ENCODE measurements around the gene VTN.

VTN gene

DNA sequence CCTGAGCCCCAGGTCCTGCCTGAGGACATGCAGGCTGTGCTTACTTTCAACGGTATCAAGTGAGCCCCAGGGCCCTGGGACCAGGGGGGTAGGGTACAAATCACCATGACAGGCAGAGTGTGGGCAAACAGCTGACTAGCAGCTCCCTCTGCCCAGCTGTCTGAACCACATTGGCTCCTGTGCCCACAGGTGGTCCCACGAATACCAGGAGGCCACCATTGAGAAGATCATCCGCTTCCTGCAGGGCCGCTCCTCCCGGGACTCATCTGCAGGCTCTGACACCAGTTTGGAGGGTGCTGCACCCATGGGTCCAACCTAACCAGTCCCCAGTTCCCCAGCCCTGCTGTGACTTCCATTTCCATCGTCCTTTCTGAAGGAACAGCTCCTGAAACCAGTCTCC, 25.9 kb upstream of the VTN start:
- no peak for DNase-seq (ENCODE audit: low spot score)

DNA sequence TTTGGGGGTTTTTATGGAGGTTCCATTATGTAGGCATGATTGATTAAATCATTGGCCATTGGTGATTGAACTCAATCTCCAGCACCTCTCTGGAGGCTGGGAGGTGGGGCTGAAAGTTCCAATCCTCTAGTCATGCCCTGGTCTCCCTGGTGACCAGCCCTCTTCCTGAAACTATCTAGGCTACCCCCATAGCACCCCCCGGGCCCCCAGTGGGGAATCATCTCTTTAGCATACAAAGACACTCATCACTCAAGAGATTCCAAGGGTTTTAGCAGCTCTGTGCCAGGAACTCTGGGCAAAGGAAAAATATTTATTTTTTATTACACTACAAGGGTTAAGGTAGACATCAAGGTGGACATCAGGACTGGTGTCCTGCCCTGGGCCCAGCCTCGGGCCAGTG, 25.3 kb upstream of the VTN start:
- no peak for DNase-seq (ENCODE audit: low spot score)

DNA sequence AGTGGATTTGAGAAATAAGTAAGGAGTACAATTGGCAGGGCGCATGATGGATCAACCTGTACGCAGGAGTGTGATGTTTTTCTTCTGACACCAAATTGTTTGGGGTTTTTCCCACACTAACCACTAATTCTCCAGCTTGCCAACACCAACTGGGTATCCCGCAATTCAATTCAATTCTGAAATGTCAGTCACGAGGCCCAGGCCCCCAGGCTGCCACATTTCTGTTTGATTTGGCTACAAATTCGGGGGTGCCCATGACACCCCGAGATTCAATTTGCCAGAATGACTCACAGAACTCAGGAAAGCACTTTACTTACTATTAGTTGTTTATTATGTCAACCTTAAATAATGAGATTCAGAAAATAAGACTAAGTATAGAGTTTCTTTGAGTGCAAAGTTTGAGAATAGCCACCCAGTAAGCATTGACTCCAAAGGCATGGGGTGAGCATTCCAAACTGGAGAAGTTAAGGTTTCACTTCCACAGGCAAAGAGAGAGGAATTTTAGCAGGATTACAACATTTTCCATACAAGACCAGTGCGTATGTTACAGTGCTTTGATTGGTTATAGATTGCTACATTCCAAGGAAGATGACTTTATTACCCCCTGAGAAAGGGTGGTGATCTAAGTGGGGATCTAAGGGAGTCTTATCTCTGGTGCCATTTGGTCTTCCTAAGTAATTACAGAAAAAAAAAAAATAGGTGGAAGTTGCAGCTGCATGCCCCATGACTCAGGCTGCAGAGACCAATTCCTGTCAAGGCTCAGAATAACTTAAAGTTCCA, 24.4 kb upstream of the VTN start:
- peak; percentile 31 for DNase-seq (ENCODE audit: low spot score)

DNA sequence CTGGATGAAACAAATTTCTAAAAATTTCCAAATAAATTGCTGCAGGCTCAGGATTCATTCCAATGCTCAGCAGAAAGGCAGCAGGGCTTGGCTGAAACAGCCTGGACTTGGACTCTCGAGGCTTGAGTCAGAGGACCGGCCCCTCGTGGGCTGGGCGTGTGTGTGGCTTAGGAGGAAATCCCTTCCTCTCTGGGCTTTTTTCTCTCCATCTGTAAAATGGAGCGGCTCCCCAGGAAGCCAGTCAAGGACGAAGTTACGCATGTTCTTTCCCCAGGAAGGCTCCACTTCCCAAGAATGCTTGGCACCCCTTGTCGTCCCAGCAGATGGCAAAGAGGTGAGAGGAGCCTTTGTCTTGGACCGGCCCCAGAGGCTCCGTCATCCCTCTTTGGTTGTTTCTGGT, 22.4 kb upstream of the VTN start:
- DNase-seq (ENCODE audit: low spot score), result peak; percentile 55

DNA sequence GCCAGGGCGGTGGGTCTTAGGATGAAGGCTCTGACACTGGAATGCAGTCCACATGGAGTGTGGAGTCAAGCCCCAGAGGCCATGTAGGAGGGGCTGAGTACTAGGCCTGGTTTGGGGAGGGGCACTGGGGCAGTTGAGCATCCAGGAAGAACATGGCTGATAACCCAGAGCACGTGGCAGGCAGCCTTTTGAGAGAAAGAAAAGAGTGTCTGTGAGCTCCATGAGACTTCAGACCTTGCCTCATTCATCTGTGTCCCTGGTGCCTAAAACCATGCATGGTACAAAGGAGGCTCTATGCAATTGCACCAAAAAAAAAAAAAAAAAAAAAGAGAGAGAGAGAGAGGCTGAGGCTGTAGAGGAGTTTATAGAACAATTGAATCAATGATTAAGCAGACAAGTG, 21.3 kb upstream of the VTN start:
- no peak for DNase-seq (ENCODE audit: low spot score)

DNA sequence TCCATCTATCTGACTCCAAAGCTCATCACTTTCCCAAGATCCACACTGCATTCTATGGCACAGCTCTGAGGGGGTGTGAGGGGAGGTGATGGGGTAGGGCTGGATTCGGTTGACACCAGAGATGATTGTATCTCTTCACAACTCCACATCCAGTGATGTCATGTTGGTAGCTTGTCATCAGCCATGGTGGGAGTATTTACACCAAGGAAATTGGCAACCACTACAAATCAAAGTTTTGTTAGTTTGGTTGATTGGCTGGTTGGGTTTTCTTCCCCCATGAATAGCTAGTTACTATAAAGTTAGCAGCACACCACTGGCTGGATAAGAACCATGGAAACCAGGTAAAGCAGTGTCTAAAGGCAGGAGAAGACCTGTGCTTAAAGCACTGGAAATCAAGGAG, 20.9 kb upstream of the VTN start:
- DNase-seq (ENCODE audit: low spot score), result no peak

DNA sequence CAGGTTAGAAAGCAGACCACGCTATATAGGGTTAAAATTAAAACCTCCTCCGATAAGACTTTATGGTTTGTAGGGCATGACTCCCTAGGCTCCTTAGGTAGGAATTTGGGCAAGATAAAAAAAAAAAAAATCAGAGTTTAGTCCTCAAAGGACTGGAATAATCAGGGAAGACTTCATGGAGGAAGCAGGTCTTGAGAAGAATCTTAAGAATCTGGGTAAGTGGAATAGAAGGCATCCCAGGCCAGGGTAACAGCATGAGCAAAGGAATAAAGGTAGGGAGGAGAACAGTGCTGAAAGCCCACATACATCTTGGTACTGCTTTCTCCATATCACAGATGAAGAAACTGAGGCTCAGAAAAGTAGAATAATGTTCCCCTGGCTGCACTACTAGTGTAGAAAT, 20.5 kb upstream of the VTN start:
- no peak for DNase-seq (ENCODE audit: low spot score)

DNA sequence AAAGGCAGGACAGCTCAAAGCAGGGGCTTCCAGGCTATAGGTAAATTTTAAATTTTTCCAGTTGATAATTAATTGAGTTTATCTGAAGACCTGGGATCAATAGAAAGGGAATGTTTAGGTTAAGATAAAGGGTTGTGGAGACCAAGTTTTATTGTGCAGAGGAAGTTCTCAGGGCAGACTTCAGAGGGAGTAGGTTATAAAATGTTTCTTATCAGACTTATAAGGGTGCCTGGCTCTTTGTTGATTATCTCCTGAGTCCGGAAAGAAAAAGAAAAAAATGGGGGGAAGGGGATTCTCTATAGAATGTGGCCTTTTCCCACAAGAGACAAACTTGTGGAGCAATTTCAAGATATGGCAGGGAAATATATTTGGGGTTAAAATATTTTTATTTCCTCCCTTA, 20.0 kb upstream of the VTN start:
- DNase-seq (ENCODE audit: low spot score), result no peak

DNA sequence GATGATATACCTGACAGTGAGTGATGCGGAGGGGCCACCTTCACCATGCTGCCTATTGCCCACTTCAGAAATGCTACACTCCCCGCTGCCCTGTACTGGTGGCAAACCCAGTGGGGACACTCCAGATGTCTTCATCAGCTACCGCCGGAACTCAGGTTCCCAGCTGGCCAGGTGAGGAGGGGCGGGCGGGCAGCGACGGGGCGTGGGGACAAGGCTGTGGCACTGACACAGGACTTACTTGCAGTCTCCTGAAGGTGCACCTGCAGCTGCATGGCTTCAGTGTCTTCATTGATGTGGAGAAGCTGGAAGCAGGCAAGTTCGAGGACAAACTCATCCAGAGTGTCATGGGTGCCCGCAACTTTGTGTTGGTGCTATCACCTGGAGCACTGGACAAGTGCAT, 18.0 kb upstream of the VTN start:
- no peak for DNase-seq (ENCODE audit: low spot score)

DNA sequence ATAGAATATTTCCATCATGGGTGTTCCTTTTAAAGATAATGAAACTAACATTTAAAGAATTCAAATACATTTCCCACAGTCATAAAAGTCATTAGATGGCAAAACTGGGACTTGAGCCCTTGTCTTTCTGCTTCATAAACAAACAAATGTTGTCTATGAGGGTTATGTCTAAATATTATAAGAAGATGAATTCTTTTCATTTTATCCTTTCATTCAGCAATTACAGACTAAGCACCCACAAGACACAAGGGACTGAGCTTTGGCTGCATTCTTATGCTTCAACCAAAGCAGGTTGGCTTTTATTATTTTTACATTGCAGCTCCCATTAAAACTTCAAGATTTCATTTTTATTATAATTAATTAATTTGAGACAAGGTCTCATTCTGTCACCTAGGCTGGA, 16.3 kb upstream of the VTN start:
- no peak for DNase-seq (ENCODE audit: low spot score)

DNA sequence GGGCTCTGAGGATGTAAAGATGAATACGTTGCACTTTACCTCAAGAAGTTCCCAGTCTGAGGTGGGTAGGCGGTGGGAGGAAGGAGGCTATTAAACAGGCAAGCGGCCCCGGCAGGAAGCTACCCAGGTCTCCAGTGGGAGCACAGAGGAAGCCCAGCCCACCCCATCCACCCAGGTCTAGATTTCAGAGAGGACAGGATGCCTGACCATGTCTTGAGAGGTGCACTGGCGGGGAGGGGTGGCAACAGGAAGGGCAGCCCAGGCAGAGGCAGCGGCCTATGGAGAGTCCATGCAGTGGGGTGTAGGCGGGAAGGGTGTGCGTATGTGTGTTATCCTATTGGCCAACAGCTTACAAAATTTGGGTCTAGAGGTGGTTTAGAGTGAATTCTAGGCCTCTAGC, 15.3 kb upstream of the VTN start:
- DNase-seq (ENCODE audit: low spot score), result no peak

DNA sequence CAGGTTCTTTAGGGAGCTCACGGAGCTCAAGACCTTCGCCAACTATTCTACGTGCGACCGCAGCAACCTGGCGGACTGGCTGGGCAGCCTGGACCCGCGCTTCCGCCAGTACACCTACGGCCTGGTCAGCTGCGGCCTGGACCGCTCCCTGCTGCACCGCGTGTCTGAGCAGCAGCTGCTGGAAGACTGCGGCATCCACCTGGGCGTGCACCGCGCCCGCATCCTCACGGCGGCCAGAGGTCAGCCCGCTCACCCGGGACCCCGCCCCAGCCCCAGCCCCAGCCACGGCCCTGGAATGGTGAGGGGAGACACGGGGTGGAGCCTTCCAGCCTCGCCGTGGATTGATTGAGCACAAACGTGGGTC, 14.9 kb upstream of the VTN start:
- DNase-seq (ENCODE audit: low spot score), result no peak

DNA sequence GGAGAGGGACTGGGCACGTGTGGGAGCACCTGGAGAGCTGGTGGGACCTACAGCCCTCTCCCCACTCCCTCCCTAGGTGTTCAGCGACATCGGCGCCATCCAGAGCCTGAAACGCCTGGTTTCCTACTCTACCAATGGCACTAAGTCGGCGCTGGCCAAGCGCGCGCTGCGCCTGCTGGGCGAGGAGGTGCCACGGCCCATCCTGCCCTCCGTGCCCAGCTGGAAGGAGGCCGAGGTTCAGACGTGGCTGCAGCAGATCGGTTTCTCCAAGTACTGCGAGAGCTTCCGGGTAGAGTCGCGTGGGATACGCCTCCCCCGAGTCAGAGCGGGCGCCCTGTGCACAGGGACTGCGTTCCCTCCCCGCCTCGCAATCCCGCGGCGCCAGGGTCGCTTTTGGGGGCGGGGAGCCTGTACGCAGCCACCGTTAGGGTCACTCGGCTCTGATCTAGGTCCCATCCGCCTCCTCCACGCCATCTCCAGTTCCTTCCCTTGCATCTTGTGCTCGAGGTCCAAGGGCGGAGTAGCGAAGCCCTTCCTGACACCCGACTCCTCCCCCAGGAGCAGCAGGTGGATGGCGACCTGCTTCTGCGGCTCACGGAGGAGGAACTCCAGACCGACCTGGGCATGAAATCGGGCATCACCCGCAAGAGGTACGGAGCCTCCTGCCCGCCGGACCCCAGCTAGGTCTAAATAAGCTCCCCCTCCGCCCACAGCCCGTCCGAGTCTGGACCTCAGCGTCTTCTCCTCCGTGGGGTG, 14.4 kb upstream of the VTN start:
- DNase-seq (ENCODE audit: low spot score), result peak; percentile 66

DNA sequence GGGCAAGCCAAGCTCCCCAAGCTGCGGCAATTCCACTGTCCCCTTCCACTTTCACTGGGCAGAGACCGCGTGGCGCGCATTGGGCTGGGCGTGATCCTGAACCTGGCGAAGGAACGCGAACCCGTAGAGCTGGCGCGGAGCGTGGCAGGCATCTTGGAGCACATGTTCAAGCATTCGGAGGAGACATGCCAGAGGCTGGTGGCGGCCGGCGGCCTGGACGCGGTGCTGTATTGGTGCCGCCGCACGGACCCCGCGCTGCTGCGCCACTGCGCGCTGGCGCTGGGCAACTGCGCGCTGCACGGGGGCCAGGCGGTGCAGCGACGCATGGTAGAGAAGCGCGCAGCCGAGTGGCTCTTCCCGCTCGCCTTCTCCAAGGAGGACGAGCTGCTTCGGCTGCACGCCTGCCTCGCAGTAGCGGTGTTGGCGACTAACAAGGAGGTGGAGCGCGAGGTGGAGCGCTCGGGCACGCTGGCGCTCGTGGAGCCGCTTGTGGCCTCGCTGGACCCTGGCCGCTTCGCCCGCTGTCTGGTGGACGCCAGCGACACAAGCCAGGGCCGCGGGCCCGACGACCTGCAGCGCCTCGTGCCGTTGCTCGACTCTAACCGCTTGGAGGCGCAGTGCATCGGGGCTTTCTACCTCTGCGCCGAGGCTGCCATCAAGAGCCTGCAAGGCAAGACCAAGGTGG, 11.2 kb upstream of the VTN start:
- DNase-seq (ENCODE audit: low spot score), result no peak

DNA sequence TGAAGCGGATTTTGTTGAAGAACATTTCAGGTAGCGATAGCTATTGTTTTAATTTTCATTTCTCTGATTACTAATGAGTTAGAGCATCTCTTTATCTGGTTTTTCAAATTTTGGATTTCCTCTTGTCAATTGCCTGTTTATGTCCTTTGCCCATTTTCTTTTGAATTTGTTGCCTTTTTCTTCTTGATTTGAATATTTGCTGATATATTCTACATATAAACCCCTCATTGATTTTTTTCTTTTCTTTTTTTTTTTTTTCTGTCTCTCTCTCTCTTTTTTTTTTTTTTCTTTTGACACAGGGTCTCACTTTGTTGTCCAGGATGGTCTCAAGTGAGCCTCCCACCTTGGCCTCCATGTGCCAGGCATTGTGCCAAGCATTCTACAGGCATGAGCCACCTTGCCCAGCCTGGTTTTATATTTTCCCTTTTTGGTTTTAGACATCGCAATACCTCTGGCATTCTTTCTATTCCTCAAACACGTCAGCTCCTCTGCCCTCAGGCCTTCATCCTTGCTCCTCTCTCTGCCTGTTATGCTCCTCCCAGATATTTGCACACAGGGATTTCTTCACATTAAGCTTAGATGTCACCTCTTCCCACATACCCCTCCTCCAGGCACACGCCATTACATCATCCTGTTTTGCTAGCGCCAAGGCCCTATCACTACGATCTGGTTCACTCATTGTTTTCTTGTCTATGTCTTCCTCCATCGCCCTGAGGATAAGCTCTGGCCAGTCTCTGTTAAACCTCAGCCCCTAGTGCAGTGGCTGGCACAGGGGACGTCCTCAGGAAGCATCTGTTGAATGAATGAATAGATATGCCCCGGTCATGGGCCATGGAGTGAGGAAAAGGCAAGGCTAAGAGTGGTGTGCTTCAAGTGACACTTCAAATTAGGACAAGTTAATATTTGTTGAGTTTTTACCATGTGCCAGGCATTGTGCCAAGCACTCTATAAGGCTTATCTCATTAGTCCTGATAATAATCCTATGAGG, 10.0 kb upstream of the VTN start:
- no peak for DNase-seq (ENCODE audit: low spot score)

DNA sequence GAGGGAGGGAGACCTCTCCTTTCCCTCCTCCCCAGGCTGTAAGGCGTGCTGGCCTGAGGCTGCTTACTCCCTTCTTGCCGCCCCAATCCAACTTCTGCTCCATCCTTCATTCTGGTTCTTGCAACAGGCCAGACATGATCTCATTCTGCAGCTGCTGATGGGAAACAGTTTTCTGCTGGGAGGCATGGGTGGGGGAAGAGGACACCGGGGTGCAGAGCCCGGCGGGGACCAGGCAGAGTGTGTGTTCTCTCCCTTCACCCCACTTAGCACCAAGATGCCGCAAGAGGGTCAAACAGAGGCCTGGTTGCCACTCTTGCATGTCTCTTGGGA, 2.8 kb upstream of the VTN start:
- no peak for DNase-seq (ENCODE audit: low spot score)

DNA sequence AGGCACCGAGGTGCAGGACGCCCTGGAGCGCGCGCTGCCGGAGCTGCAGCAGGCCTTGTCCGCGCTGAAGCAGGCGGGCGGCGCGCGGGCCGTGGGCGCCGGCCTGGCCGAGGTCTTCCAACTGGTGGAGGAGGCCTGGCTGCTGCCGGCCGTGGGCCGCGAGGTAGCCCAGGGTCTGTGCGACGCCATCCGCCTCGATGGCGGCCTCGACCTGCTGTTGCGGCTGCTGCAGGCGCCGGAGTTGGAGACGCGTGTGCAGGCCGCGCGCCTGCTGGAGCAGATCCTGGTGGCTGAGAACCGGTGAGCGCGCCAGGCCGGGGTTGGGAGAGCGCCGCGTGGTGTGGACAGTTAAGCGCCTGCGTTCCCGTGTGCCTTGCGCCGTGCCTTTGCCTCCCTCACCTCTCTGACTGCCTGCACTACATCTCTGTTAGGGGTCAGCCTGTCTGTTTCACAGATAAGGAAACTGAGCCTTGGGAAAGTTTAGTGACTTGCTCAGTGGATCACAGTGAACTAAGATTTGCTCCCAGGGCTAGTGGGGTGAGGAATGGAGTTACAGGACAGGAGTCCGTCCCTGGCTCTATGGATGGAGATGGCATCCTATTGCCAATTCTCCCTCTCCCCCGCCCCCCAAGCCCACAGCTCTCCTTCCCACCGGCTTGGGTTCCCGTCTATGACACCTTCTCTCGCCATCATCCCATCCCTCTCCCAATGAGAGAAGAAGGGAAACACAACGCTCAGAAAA, 2.3 kb upstream of the VTN start:
- peak; percentile 66 for DNase-seq (ENCODE audit: low spot score)

DNA sequence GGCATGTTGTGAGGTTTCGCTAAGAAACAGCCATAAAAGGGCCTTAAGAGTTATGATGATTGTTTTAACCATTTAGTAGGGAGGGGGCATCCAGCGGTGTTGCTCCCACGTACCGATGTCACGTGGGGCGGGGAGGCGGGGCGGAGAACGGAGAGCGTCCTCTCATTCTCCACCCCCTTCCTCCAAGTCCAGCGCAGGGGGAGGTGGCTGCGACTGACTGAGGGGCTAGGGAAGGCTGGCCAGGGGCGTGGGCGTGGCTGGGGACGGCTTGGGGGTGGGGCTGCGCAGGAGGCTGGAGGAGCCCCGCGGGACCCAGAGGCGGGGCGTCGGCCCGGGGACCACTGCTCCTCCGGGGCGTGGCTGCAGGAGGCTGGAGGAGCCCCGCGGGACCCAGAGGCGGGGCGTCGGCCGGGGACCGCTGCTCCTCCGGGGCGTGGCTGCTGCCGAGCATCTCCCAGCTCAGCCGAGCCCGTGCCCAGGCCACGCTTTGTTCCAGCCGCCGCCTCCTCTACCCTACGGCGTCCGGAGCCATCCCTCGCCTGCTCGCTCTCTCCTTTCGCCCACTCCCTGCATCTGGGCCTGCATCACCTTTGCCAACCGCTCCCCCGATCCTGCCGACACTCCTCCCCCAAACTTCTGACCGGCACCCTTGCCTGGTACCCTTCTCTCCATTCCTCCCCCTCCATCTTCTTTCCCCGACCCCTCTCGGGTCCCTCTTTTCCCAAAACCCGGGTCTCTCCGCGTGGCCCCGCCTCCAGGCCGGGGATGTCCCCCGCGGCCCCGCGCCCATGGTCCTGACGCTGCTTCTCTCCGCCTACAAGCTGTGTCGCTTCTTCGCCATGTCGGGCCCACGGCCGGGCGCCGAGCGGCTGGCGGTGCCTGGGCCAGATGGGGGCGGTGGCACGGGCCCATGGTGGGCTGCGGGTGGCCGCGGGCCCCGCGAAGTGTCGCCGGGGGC, 1.4 kb upstream of the VTN start, which contains the start of gene SARM1:
SARM1 (plus strand) TSS at position 450 of the 958 bp plus-strand sequence; CDS start at position 789, 339 bp downstream.
- DNase-seq (ENCODE audit: low spot score), result peak; percentile 94

DNA sequence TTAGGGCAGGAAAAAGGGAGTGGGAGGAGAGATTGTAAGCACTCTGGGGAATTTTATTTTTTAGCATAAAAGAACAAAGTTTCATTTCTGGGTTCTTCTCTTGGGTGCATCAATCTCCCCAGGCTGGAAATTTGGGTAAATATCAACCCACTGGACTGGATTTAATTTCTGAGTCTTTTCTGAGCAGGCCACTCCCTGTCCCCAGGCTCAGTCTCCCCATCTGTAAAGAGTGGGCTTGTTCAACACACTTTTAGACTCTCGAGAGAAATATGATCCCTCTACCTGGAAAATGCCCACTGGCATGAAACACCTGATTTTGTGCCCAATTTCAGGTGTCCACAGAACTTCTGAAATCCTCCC, 617 bp upstream of the VTN start:
- no peak for DNase-seq (ENCODE audit: low spot score)

DNA sequence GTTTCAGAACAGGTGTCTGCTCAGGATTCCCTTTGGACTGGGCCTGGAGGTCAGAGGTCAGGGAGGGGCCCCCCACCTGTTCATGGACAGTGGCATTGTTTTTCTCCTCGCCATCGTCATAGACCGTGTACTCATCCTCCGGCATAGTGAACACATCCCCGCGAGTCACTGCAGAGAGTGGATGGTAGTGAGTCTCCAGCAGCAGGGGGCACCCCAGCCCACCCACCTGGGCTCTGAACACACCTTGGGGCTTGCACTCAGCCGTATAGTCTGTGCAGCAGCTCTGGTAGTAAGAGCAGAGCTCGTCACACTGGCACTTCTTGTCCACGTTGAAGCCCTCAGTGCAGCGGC, 448 bp downstream of the VTN start:
- no peak for DNase-seq (ENCODE audit: low spot score)

Measured in AG20443 (cell line).